ENCODE data around the gene ZNF43.
A peak's percentile ranks its signal among the peaks of the same experiment; 100 is the strongest.
"Not testable (repeated sequence)": the region's sequence is repeated elsewhere in the genome, so short reads cannot be mapped to it uniquely, and the experiment has no call there.

Gene ZNF43

DNA sequence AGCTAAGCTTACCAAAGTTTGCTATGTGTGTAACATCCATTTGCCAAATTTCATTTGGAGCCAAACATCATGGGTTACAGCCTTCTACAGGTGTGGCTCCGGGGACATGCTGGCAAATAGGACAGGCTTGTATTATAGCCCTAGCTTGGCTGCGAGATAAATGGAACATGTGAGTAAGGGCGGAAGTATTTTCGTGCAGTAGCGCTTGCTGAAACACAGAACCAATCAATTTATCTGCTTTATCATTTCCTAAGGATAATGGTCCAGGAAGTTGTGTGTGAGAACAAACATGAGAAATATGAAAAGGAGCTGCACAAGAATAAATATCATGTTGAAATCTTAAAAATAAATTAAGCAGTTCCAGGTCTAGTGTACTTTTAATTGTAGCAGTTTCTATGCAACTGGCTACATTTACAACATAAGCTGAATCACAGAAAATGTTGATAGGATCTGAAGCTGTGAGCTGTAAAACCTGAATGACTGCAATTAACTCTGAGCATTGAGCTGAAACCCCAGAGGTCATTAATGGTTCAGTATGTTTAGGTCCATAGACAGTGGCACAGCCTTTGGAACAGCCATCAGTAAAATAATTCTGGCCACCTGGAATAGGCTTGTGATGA, 46.4 kb downstream of the ZNF43 start:
- DNase-seq: no peak

DNA sequence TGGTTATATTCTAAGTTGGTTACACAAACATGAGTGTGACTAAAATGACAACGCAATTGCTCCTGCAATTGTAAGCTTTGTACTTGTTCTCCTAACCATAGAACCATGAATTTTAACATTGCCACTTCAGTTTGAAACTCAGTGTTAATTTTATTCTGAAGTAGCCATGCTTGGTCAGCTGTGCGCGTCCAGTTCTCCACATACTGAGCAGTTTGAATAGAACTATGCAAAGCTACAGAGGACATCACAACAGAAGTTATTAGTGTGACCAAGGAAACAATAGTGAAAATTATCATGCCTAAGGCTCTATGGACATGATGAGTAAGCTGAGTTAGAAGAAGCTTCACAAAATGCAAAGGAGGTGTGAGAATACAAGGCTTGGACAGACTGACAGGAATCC, 49.0 kb downstream of the ZNF43 start:
- no peak for DNase-seq

DNA sequence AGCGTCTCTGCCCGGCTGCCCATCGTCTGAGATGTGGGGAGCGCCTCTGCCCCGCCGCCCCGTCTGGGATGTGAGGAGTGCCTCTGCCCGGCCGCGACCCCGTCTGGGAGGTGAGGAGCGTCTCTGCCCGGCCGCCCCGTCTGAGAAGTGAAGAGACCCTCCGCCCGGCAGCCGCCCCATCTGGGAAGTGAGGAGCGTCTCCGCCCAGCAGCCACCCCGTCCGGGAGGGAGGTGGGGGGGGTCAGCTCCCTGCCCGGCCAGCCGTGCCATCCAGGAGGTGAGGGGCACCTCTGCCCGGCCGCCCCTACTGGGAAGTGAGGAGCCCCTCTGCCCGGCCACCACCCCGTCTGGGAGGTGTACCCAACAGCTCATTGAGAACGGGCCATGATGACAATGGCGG, 60.2 kb downstream of the ZNF43 start:
- not testable (repeated sequence) for DNase-seq

DNA sequence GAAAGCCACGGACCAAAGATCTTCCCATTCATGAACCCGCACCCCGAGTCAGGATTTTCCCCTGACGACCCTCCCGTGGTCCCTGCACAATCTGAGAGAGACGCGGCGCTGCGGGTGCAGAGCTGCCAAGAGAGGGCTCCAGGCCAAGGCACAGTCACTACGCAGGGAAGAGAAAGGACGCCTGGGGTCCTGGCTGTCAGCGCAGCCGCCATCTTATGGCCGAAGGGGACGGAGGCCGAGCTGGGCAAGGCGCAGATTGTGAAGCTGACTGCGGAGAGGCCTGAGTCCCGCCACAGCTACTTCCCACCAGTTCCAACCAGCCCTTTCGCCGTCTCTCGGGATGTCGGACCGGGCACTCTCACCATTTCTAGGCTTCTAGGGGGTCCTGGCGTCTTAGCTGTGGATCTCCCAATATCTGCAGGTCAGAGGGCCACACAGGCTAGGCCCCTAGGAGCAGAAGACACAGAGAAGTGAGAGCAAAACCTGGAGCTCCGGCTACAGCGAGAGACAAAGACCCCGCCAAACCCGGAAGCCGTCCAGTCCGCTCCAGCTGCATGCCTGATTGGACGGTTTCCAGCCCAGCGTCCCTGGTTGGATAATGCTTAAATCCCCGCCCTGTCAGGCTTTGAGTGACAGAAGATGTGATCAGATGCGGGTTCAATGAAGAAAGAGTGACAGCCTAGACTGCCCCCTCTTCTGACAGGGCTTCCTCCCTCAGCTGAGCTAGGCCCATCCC, 68.7 kb downstream of the ZNF43 start, which contains the start of gene ZNF100:
Gene ZNF100, minus strand, starts transcription at position 515 of the 736 bp plus-strand sequence. Its CDS starts 150 bp downstream, at position 365.
- peak; percentile 90 for DNase-seq

DNA sequence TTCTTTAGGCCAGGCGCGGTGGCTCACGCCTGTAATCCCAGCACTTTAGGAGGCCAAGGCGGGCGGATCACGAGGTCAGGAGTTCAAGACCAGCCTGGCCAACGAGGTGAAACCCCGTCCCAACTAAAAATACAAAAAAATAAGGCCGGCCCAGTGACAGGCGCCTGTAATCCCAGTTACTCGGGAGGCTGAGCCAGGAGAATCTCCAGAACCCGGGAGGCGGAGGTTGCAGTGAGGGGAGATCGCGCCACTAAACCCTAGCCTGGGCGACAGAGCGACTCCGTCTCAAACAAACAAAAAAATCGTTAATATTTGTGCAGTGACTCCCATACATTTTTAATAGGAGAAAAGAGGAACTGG, 69.3 kb downstream of the ZNF43 start:
- DNase-seq: peak; percentile 13

DNA sequence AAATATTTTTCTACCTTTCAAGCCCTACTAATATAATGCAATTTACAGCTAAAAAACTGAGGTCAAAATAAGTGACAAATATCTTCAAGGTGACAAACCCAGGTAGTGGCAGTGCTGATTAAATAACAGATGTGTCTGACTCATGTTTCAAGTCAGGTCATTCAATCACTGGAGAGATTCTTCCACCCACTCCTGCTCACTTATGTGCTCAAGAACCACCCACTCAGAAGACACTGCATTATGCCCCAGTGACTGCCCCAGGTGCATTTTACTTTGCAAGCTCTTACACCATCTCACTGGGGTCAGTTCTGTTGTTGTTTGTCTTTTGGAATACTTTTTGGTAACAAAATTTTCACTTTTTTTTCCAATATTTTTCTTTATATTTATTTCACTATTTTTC, 70.8 kb downstream of the ZNF43 start:
- no peak for DNase-seq

DNA sequence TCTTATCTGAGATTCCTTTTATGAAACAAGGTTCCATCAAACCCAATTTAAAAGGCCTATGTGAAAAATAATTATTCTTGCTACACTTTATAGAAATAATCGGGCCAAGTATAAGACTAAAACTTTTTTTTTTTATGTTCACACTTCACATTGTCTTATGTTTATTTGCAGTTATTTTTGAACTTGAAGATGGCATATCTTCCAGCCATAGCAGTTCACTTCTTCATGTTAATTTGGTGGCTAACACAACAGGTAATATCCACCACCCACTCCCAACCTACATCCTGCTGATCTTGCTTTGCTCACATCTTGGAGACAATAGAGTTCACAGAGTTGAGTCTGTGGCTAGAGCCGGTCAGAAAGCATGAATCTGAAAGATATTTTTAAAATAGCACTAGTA, 74.4 kb downstream of the ZNF43 start:
- DNase-seq: not testable (repeated sequence)

DNA sequence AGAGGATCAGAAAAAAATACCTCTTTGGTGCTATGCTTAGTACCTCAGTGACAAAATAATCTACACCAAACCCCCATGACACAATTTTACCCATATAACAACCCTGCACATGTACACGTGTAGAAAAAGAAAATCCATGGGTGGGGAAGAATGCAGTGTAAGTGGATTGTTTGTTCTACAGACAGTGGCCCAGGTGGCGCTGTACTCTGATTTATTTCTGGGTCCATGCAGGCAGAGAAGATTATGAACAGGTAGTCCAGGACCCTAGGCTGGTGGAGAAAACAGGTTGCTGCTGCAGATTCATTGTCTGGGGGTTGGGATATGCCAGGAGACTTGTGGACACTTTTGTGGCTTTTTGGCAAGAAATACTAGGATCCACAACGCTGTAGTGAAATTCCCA, 77.7 kb downstream of the ZNF43 start:
- no peak for DNase-seq

DNA sequence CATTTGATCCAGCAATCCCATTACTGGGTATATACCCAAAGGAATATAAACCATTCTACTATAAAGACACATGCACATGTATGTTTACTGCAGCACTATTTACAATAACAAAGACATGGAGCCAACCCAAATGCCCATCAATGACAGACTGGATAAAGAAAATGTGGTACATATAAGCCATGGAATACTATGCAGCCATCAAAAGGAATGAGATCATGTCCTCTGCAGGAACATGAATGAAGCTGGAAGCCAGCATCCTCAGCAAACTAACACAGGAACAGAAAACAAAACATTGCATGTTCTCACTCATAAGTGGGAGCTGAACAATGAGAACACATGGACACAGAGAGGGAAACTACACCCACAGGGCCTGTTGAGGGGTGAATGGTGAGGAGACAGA, 80.4 kb downstream of the ZNF43 start:
- not testable (repeated sequence) for DNase-seq
